Measurements from ENCODE around the gene OR56A1. TPM values are rescaled to one million over a fixed set of nuclear protein-coding genes. Genes with fewer than 3 reads are reported as not detected.

The OR56A1 gene
- total RNA-seq, 1 experiment from 2014 or later = not detected

GRCh38 chr11:5973530-5973929 is 57.0 kb downstream of the OR56A1 start:
- no peak overlapping the region for H3K4me2 ChIP-seq
- H2AFZ ChIP-seq = no peak overlapping the region
- no peaks in the 10 kb centered on the region for H3K9me2 ChIP-seq (ENCODE audit: insufficient read depth)
- POLR2A ChIA-PET (ENCODE audit: unreplicated experiment) = no interaction called here
- H3K36me3 ChIP-seq (ENCODE audit: low read depth) = no peaks in the 10 kb centered on the region
- BruUV-seq (replicated peaks) = no TSS peak
- no peak overlapping the region for H3K27ac ChIP-seq
- H3K27me3 ChIP-seq (ENCODE audit: insufficient read depth, low read depth) = 0 out of 2 replicates have a peak, but pooled peaks cover 6% of the 10 kb centered on the region
- H3K79me2 ChIP-seq (ENCODE audit: low read depth) = no peaks in the 10 kb centered on the region
- TF ChIP-seq CTCF (conservative IDR thresholded peaks at IDR 0.05) (no peak), EZH2 (IDR thresholded peaks at IDR 0.05; ENCODE audit: low read depth) (no peak)
- no peak overlapping the region for H3K4me3 ChIP-seq
- H3F3A ChIP-seq (ENCODE audit: insufficient read depth, low read depth) = no peaks in the 10 kb centered on the region
- H3K4me1 ChIP-seq (replicated peaks; ENCODE audit: insufficient read depth) = no peaks in the 10 kb centered on the region
- no peaks in the 10 kb centered on the region for H3K9me3 ChIP-seq (ENCODE audit: insufficient read depth, low read depth)
- CTCF ChIA-PET = no interaction called here
- intact Hi-C loops (cut with micrococcal nuclease; ENCODE audit: unreplicated experiment) = no loop called here
- H4K20me1 ChIP-seq (ENCODE audit: insufficient read depth) = no peaks in the 10 kb centered on the region
- no peak for DNase-seq

Other genes with a start within 250 kb of the OR56A1 start
- gene OR52N5, start 247.4 kb downstream of the OR56A1 start, total RNA-seq (2021) = not detected in 2 replicates
- gene OR52N1, start 239.5 kb downstream of the OR56A1 start, total RNA-seq (2021) = not detected in 2 replicates
- gene OR52N2, start 221.8 kb downstream of the OR56A1 start, total RNA-seq (2021) = not detected in 2 replicates
- not detected in 2 replicates for gene OR52E6, start 188.9 kb downstream of the OR56A1 start, total RNA-seq (2021)
- not detected in 2 replicates for gene OR52E8, start 173.1 kb downstream of the OR56A1 start, total RNA-seq (2021)
- not detected in 2 replicates for gene OR52E4, start 150.1 kb downstream of the OR56A1 start, total RNA-seq (2021)
- gene OR52E5, start 137.6 kb downstream of the OR56A1 start, total RNA-seq (2021) = not detected in 2 replicates
- gene OR56A3, start 88.5 kb downstream of the OR56A1 start, total RNA-seq (2021) = not detected in 2 replicates
- not detected in 2 replicates for gene OR56A5, start 62.3 kb downstream of the OR56A1 start, total RNA-seq (2021)
- gene OR52L1, start 43.8 kb downstream of the OR56A1 start, total RNA-seq (2021) = not detected in 2 replicates
- gene OR56A4, start 23.8 kb downstream of the OR56A1 start, total RNA-seq (2021) = not detected in 2 replicates
- gene OR56B4, start 76.9 kb upstream of the OR56A1 start, total RNA-seq (2021) = not detected in 2 replicates
- gene OR52B2, start 139.6 kb upstream of the OR56A1 start, total RNA-seq (2021) = not detected in 2 replicates
- gene OR52W1, start 168.5 kb upstream of the OR56A1 start, total RNA-seq (2021) = not detected in 2 replicates
- gene C11orf42, start 174.8 kb upstream of the OR56A1 start, total RNA-seq (2021) = not detected in 2 replicates
- gene FHIP1B, start 203.9 kb upstream of the OR56A1 start, total RNA-seq (2021) = 21.5 and 22.7 TPM in 2 replicates
- 0.20 TPM in 1 of 2 replicates, not detected in the other for gene CNGA4, start 208.3 kb upstream of the OR56A1 start, total RNA-seq (2021)
- not detected in 2 replicates for gene CCKBR, start 229.1 kb upstream of the OR56A1 start, total RNA-seq (2021)